Astrocyte (in vitro differentiated cells and primary cell): ENCODE results near the gene ZNF438.

Experiments used
- EZH2 ChIP-seq: IDR thresholded peaks from 2 replicates; pipeline ENCODE4 v1.6.1; 2012; ENCODE audit warnings: mild to moderate bottlenecking, low read length, inconsistent platforms; ENCODE audit not compliant: insufficient read depth
- TF ChIP-seq, protein P1 (sequence below): IDR thresholded peaks from 2 replicates; pipeline ENCODE4 v1.5.1; 2011; ENCODE audit warnings: low read depth, mild to moderate bottlenecking, inconsistent platforms, low read length, moderate library complexity; ENCODE audit not compliant: insufficient read depth

DNA sequence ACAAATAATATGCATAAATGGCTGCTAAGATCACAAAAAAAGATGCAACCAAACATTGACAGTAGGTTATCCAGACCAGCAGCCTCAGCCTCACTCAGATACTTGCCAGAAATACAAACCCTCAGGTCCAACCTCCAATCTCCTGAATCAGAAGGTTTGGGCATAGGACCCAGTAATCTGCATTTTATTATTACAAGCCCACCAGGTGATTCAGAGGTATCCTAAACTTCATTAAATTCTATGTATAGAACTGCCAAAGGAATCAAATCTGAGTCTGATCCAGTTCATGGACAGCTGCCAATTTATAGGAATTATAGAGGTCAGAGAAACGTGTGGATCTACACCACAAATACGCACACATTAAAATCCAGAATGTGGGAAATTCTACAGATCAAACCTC lies 41.3 kb downstream of the ZNF438 start:
- TF ChIP-seq, protein P1, sequence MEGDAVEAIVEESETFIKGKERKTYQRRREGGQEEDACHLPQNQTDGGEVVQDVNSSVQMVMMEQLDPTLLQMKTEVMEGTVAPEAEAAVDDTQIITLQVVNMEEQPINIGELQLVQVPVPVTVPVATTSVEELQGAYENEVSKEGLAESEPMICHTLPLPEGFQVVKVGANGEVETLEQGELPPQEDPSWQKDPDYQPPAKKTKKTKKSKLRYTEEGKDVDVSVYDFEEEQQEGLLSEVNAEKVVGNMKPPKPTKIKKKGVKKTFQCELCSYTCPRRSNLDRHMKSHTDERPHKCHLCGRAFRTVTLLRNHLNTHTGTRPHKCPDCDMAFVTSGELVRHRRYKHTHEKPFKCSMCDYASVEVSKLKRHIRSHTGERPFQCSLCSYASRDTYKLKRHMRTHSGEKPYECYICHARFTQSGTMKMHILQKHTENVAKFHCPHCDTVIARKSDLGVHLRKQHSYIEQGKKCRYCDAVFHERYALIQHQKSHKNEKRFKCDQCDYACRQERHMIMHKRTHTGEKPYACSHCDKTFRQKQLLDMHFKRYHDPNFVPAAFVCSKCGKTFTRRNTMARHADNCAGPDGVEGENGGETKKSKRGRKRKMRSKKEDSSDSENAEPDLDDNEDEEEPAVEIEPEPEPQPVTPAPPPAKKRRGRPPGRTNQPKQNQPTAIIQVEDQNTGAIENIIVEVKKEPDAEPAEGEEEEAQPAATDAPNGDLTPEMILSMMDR = no peak
- no peak for TF ChIP-seq EZH2
